Gastroesophageal sphincter (tissue), 4 donors: ENCODE data around the gene PCNX3. TPM values are rescaled to one million over a fixed set of nuclear protein-coding genes. Genes with fewer than 3 reads are reported as not detected.
A peak's percentile ranks its signal among the peaks of the same experiment; 100 is the strongest.

Source experiments
- ATAC-seq: fragments of 150-250 bp; one replicate; pipeline ENCODE4 v1.9.1; 2016; ENCODE audit warnings: mild to moderate bottlenecking, moderate library complexity
- H3K27ac ChIP-seq, 4 donors: fragments of 200-600 bp; sonication (generic) in 3 of 4; 1 replicate in 3 of 4; 2 replicates in 1 of 4; pipeline ENCODE4 v1.5.1; 2016 to 2019
- H3K27me3 ChIP-seq: fragments of 200-600 bp; sonication (generic); one replicate; pipeline ENCODE4 v1.5.1; 2019
- H3K36me3 ChIP-seq, 2 donors: fragments of 200-600 bp; sonication (generic); one replicate each; pipeline ENCODE4 v1.5.1; 2019; ENCODE audit warnings: control low read depth in 1 of 2
- H3K4me1 ChIP-seq, 3 donors: fragments of 200-600 bp; sonication (generic); 1 replicate in 2 of 3; 2 replicates in 1 of 3; pipeline ENCODE4 v1.5.1; 2016 to 2019; ENCODE audit warnings: control low read depth in 2 of 3
- H3K4me3 ChIP-seq, 2 donors: fragments of 200-600 bp; sonication (generic); one replicate each; pipeline ENCODE4 v1.5.1; 2019; ENCODE audit warnings: mild to moderate bottlenecking in 1 of 2, moderate library complexity in 1 of 2
- H3K9me3 ChIP-seq, 3 donors: fragments of 200-600 bp; sonication (generic); one replicate each; pipeline ENCODE4 v1.5.1; 2017 to 2019; ENCODE audit warnings: control low read depth in 2 of 3
- EP300 ChIP-seq: sonication (generic); formaldehyde crosslinking; IDR thresholded peaks from one replicate; pipeline ENCODE4 v1.6.1; 2017; ENCODE audit warnings: antibody characterized with exemption, mild to moderate bottlenecking
- POLR2A ChIP-seq, 2 donors: fragments of 450-650 bp; IDR thresholded peaks; one replicate each; pipeline ENCODE4 v1.6.1; 2017; ENCODE audit warnings: antibody characterized with exemption in 2 of 2, mild to moderate bottlenecking in 2 of 2, moderate library complexity in 1 of 2
- POLR2AphosphoS5 ChIP-seq: sonication (generic); formaldehyde crosslinking; IDR thresholded peaks from one replicate; pipeline ENCODE4 v1.6.1; 2017; ENCODE audit warnings: antibody characterized with exemption
- WGBS, 2 donors: methylation state at CpG; one replicate each; pipeline ENCODE4 v1.1.5; 2018; ENCODE audit warnings: low coverage in 1 of 2; 5-methylcytosine and 5-hydroxymethylcytosine counted together
- total RNA-seq, 4 donors: library from RNA; depleted of rRNA; stranded (reverse); fragments of >200 nt; gene quantifications; one replicate each; pipeline ENCODE4 v1.1.0, GENCODE V29; 2016
- TF ChIP-seq, protein P1 (sequence below), 4 experiments: fragments of 200-600 bp in 2 of 4; fragments of 450-650 bp in 2 of 4; sonication (generic) in 1 of 4; IDR thresholded peaks; one replicate each; pipeline ENCODE4 v1.5.1; 2017 to 2019; ENCODE audit warnings: antibody characterized with exemption in 4 of 4, mild to moderate bottlenecking in 2 of 4, moderate library complexity in 2 of 4

The PCNX3 gene
- total RNA-seq, 4 donors from 2014 or later, result 15.9 to 40.1 (median 19.3) TPM

DNA sequence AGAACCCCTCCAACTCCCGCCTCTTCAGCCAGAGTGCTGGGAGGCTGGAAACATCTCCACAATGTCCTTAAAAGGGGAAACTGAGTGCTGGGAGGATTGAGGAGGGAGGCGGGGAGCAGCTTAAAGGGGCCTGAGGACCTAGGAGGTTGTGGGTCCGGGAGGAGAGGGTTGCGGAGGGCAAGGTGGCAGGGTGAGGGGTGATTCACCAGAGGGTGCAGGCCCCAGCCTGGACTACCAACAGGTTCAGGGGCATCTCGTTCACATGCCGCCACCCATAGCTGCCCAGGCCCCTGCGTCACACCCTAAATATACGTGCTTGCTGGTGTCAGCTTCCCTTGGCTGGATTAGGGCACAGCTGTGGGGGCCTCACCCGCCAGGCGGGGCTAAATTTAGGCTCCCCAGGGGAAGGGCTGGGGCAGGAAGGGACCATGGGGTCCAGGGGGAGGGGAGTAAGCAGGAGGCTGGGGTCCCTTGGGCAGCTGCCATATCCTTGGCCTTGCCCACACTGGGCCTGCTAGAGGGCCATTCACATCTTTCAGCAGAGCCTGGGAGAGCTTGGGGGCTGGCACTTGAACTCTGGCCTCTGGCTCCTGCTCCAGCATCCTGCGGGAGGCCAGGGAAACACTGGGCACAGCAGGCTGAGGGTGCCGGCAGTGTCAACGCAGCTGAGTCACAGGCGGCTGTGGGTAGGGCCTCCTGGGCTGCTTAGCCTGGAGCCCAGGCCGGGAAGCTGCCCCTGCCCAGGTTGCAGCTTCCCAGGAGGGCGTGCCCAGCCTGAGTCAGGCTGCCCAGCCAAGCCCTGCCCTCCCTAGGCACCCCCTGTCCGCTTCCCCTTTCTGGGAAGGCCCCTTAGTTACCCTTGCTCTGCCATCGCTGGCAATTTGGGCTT, 38.5 kb upstream of the PCNX3 start:
- no peaks in the 10 kb centered on the region for H3K27me3 ChIP-seq
- 60% methylated on average over 3 of the region's 18 CpGs; no CpG with 5 or more reads in 1 of the 2 donors for WGBS, 2 donors
- H3K4me1 ChIP-seq, result peaks cover 0 to 94% (median 38%) of the 10 kb centered on the region in 3 donors
- peaks cover 0 to 41% of the 10 kb centered on the region in 2 donors for H3K36me3 ChIP-seq
- peak overlapping the region; percentile 96 to 99 (median 98) for H3K27ac ChIP-seq
- no peaks in the 10 kb centered on the region for H3K9me3 ChIP-seq
- ATAC-seq, result peak; percentile 49
- H3K4me3 ChIP-seq, result peak overlapping the region; percentile 78 to 96
- TF ChIP-seq, protein P1, sequence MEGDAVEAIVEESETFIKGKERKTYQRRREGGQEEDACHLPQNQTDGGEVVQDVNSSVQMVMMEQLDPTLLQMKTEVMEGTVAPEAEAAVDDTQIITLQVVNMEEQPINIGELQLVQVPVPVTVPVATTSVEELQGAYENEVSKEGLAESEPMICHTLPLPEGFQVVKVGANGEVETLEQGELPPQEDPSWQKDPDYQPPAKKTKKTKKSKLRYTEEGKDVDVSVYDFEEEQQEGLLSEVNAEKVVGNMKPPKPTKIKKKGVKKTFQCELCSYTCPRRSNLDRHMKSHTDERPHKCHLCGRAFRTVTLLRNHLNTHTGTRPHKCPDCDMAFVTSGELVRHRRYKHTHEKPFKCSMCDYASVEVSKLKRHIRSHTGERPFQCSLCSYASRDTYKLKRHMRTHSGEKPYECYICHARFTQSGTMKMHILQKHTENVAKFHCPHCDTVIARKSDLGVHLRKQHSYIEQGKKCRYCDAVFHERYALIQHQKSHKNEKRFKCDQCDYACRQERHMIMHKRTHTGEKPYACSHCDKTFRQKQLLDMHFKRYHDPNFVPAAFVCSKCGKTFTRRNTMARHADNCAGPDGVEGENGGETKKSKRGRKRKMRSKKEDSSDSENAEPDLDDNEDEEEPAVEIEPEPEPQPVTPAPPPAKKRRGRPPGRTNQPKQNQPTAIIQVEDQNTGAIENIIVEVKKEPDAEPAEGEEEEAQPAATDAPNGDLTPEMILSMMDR (IDR thresholded peaks at IDR 0.05), result peak in 1 of 4 experiments; percentile 4
- TF ChIP-seq POLR2A (IDR thresholded peaks at IDR 0.05) (peak; percentile 29 to 53), POLR2AphosphoS5 (peak; percentile 41), EP300 (no peak)

DNA sequence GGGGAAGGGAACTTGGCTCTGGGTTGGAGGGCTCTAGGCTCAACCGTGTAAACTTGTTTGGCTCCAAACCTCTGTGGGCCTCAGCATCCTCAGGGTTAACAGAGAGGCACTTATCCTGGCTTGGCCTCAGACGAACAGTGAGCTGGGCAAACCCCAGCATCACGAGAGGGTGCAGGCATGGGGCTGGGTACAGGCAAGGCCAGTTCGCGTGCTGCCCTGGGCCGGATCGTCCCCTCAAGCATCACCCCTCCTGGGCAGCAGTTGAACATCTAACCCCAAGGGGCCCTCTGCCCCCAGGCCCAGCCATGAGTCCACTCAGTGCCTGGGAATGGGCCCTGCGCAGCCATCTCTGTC, 37.8 kb upstream of the PCNX3 start:
- H3K4me1 ChIP-seq, result peaks cover 0 to 92% (median 38%) of the 10 kb centered on the region in 3 donors
- WGBS, 2 donors, result 0% methylated on average over 2 of the region's 8 CpGs; no CpG with 5 or more reads in 1 of the 2 donors
- ATAC-seq, result no peak

DNA sequence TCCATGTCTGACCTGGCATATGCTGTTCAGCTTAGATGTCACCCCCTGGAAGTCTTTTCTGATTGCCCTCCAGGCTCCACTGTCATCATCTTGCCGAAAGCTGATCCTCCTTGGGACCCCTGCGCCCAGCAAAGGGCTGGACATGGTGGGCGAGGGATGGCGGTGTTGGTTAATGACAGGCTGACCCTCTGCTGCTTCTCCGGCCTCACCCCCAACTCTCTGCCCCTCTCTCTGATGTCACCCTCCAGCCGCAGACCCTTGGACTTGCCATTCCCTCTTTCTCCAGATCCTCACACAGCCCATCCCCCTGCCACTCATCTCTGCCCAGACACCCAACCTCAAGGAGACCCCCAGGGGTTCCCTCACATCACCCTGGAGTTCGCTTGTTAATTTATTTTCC, 37.4 kb upstream of the PCNX3 start:
- no peak for ATAC-seq
- H3K27me3 ChIP-seq, result no peaks in the 10 kb centered on the region
- H3K4me3 ChIP-seq, result peak overlapping the region; percentile 78 to 96
- H3K9me3 ChIP-seq, result no peaks in the 10 kb centered on the region
- H3K4me1 ChIP-seq, result peaks cover 0 to 89% (median 36%) of the 10 kb centered on the region in 3 donors
- 47 to 71% methylated on average over 3 to 5 of the region's 7 CpGs for WGBS, 2 donors
- TF ChIP-seq, protein P1 (IDR thresholded peaks at IDR 0.05), result no peak
- TF ChIP-seq POLR2A (IDR thresholded peaks at IDR 0.05), result no peak
- no peak for TF ChIP-seq POLR2AphosphoS5
- no peak for TF ChIP-seq EP300
- H3K27ac ChIP-seq, result peak overlapping the region; percentile 96 to 99 (median 98)
- peaks cover 0 to 52% of the 10 kb centered on the region in 2 donors for H3K36me3 ChIP-seq

More for the DNA sequence above, 37.8 kb upstream of the PCNX3 start:
- no peak for TF ChIP-seq POLR2AphosphoS5
- TF ChIP-seq, protein P1 (IDR thresholded peaks at IDR 0.05), result no peak
- no peak for TF ChIP-seq POLR2A (IDR thresholded peaks at IDR 0.05)
- TF ChIP-seq EP300, result no peak
- Histone ChIP-seq H3K27ac (peak overlapping the region; percentile 96 to 99 (median 98)), H3K27me3 (no peaks in the 10 kb centered on the region), H3K9me3 (no peaks in the 10 kb centered on the region), H3K36me3 (peaks cover 0 to 48% of the 10 kb centered on the region in 2 donors), H3K4me3 (peak overlapping the region; percentile 78 to 96)

DNA sequence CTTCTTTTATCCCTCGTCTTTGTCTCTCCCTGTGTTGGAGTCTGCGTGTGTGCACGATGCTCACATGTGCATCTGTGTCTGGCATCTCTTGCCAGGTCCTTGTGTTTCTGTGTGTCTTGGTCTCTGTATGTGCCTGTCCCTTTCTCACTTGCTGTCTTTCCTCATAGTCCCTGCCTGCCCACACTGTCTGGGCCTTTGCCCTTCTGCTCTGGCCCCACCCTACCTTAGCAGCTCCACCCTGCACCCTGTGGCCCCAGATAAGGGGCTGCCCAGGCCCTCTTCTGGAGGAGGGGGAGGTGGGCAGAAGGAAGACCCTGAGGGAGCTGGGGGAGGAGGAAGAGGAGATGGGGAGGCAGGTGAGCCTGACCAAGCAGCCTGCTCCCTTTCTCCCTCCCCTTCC, 36.9 kb upstream of the PCNX3 start:
- Histone ChIP-seq H3K27me3 (no peaks in the 10 kb centered on the region), H3K9me3 (no peaks in the 10 kb centered on the region), H3K27ac (peak overlapping the region in 3 of 4 donors; percentile 98 to 99 (median 98)), H3K4me3 (no peak overlapping the region), H3K4me1 (peaks cover 0 to 89% (median 31%) of the 10 kb centered on the region in 3 donors), H3K36me3 (peaks cover 0 to 57% of the 10 kb centered on the region in 2 donors)
- ATAC-seq, result no peak
- TF ChIP-seq, protein P1 (IDR thresholded peaks at IDR 0.05), result no peak
- no peak for TF ChIP-seq POLR2A (IDR thresholded peaks at IDR 0.05)
- no peak for TF ChIP-seq EP300
- TF ChIP-seq POLR2AphosphoS5, result no peak
- WGBS, 2 donors, result 12 to 44% methylated on average over 3 of the region's 3 CpGs
